ENCODE results near the gene TRMU. TPM values are rescaled to one million over a fixed set of nuclear protein-coding genes. Genes with fewer than 3 reads are reported as not detected.

The TRMU gene
- total RNA-seq, 1 donor from 2014 or later = 71.8 TPM

GRCh38 chr22:46352276-46352675 lies 16.8 kb downstream of the TRMU start:
- no peak for TF ChIP-seq CTCF (IDR thresholded peaks at IDR 0.05; ENCODE audit: unreplicated experiment)
- no peaks in the 10 kb centered on the region for H3K27me3 Mint-ChIP-seq
- no peak overlapping the region for H3K27ac Mint-ChIP-seq
- no peaks in the 10 kb centered on the region for H3K4me1 Mint-ChIP-seq (ENCODE audit: low read depth)
- H3K4me3 Mint-ChIP-seq (ENCODE audit: low read depth) = no peak overlapping the region
- H3K9me3 Mint-ChIP-seq (ENCODE audit: low read depth) = no peaks in the 10 kb centered on the region
- no peak for DNase-seq (ENCODE audit: low spot score, unreplicated experiment)
- peaks cover 15% of the 10 kb centered on the region for H3K36me3 Mint-ChIP-seq (ENCODE audit: insufficient read depth)

GRCh38 chr22:46352691-46353386 lies 17.3 kb downstream of the TRMU start:
- H3K4me1 Mint-ChIP-seq (ENCODE audit: low read depth) = no peaks in the 10 kb centered on the region
- no peak for DNase-seq (ENCODE audit: low spot score, unreplicated experiment)
- no peak for TF ChIP-seq CTCF (IDR thresholded peaks at IDR 0.05; ENCODE audit: unreplicated experiment)
- no peaks in the 10 kb centered on the region for H3K27me3 Mint-ChIP-seq
- H3K4me3 Mint-ChIP-seq (ENCODE audit: low read depth) = no peak overlapping the region
- peaks cover 15% of the 10 kb centered on the region for H3K36me3 Mint-ChIP-seq (ENCODE audit: insufficient read depth)
- no peak overlapping the region for H3K27ac Mint-ChIP-seq
- no peaks in the 10 kb centered on the region for H3K9me3 Mint-ChIP-seq (ENCODE audit: low read depth)

GRCh38 chr22:46353483-46354105 lies 18.1 kb downstream of the TRMU start:
- no peak for TF ChIP-seq CTCF (IDR thresholded peaks at IDR 0.05; ENCODE audit: unreplicated experiment)
- Mint-ChIP-seq H3K4me3 (ENCODE audit: low read depth) (no peak overlapping the region), H3K36me3 (ENCODE audit: insufficient read depth) (peaks cover 15% of the 10 kb centered on the region), H3K27me3 (no peaks in the 10 kb centered on the region), H3K27ac (no peak overlapping the region), H3K9me3 (ENCODE audit: low read depth) (no peaks in the 10 kb centered on the region), H3K4me1 (ENCODE audit: low read depth) (no peaks in the 10 kb centered on the region)
- DNase-seq (ENCODE audit: low spot score, unreplicated experiment) = no peak

GRCh38 chr22:46354176-46354992 lies 18.9 kb downstream of the TRMU start:
- peaks cover 16% of the 10 kb centered on the region for H3K36me3 Mint-ChIP-seq (ENCODE audit: insufficient read depth)
- no peak overlapping the region for H3K27ac Mint-ChIP-seq
- DNase-seq (ENCODE audit: low spot score, unreplicated experiment) = no peak
- H3K27me3 Mint-ChIP-seq = no peaks in the 10 kb centered on the region
- H3K4me3 Mint-ChIP-seq (ENCODE audit: low read depth) = no peak overlapping the region
- no peaks in the 10 kb centered on the region for H3K9me3 Mint-ChIP-seq (ENCODE audit: low read depth)
- no peaks in the 10 kb centered on the region for H3K4me1 Mint-ChIP-seq (ENCODE audit: low read depth)
- no peak for TF ChIP-seq CTCF (IDR thresholded peaks at IDR 0.05; ENCODE audit: unreplicated experiment)

- H3K27me3 Mint-ChIP-seq = no peaks in the 10 kb centered on the region
- no peak overlapping the region for H3K27ac Mint-ChIP-seq
- H3K36me3 Mint-ChIP-seq (ENCODE audit: insufficient read depth) = peaks cover 14% of the 10 kb centered on the region
- no peak overlapping the region for H3K4me3 Mint-ChIP-seq (ENCODE audit: low read depth)
- DNase-seq (ENCODE audit: low spot score, unreplicated experiment) = no peak
- no peak for TF ChIP-seq CTCF (IDR thresholded peaks at IDR 0.05; ENCODE audit: unreplicated experiment)
- no peaks in the 10 kb centered on the region for H3K4me1 Mint-ChIP-seq (ENCODE audit: low read depth)
- H3K9me3 Mint-ChIP-seq (ENCODE audit: low read depth) = no peaks in the 10 kb centered on the region
These were observed 19.4 kb downstream of the TRMU start for GRCh38 chr22:46354993-46355305.
